GM18507 (cell line): ENCODE measurements around the gene PDCD1.
A peak's percentile ranks its signal among the peaks of the same experiment; 100 is the strongest.
"Not testable (repeated sequence)": the region's sequence is repeated elsewhere in the genome, so short reads cannot be mapped to it uniquely, and the experiment has no call there.

Experiments used
- DNase-seq: peaks from one replicate; pipeline ENCODE4 v3.0.0; 2011; ENCODE audit warnings: low read depth; ENCODE audit not compliant: insufficient read length; ENCODE audit errors: extremely low spot score
- FAIRE-seq: peaks from 2 replicates; lab custom pipeline; 2011; peaks lifted over from hg19 to GRCh38; lab: Jason Lieb, UNC

Gene PDCD1

DNA sequence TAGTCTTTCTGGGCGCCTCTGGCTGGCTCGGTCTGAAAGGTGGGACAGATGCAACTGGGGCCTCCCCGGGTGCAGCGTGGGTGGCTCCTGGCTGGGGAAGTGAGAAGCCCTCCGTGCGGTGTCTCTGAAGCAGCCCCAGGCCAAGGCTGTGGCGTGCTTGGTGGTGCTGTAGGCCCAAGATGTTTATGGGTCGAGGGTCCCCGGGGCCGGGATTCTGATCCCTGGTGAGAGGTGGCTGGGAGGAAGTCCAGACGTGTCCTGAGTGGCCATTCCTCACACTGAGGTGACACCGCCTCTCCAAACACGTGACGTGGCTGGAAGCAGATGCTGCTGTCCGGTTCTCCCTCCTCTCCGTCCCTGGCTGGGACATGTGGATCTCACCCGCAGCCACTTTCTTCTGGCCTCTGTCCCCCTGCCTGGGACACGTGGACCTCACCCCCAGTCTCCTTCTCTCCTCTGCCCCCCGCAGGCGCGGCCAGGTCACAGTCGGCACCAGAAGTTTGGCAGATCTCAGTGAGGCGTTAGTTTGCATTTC lies 23.5 kb upstream of the PDCD1 start:
- DNase-seq (peak; percentile 61), FAIRE-seq (no peak)

DNA sequence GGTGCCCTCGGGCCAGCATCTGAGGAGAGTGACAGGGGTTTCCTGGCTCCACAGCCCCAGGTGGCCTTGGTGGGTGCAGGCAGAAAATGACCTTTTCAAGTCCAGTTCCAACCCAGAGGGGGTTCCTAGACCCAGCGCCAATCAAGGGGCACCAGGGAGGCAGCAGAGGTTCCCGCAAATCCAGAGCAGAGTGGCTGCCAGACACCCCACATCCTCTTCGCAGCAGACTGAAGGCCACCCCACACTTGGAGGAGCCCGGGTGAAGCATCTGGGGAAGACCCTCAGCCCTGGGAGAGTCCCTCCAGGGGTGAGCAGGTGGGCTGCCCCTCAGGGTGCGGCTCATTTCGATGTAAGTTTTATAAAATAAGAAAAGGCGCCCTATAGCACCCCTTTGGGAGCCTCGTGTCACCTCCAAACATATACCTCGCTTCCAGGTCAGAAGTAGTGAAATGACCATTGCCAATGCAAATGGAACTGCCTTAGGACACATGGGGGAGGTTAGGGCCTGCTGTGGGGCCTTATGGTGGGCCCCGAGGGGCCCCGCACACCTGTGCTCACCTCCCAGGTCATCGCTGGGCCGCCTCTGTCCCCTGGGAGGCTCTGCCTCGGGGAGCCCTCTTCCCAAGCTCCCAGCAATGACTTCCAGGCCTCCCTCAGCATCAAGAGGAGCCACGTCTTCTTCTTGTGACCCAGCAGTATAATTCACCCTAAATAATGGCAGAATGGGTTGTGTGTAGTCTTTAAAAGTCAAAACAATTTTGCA lies 21.8 kb upstream of the PDCD1 start:
- DNase-seq (no peak), FAIRE-seq (no peak)

DNA sequence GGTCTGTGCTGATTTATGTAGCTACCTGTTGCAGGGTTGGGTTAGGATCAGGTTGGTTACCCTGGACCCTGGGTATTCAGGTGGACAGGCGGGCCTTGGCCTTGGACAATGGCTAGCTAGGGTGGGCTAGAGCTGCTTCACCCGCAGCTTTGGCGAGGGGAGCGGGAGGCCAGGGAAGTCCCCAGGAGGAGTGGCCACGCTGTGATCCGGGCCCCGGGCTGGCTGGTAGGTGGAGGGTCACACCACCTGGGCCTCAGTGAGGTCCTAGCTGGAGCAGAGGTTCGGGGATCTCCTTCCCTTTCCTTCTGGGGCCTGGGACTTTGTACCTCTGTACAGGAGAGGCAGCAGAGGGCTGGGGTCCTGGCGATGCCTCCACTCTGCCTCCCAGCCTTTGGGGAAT lies 20.6 kb upstream of the PDCD1 start:
- no peak for DNase-seq
- FAIRE-seq = no peak

DNA sequence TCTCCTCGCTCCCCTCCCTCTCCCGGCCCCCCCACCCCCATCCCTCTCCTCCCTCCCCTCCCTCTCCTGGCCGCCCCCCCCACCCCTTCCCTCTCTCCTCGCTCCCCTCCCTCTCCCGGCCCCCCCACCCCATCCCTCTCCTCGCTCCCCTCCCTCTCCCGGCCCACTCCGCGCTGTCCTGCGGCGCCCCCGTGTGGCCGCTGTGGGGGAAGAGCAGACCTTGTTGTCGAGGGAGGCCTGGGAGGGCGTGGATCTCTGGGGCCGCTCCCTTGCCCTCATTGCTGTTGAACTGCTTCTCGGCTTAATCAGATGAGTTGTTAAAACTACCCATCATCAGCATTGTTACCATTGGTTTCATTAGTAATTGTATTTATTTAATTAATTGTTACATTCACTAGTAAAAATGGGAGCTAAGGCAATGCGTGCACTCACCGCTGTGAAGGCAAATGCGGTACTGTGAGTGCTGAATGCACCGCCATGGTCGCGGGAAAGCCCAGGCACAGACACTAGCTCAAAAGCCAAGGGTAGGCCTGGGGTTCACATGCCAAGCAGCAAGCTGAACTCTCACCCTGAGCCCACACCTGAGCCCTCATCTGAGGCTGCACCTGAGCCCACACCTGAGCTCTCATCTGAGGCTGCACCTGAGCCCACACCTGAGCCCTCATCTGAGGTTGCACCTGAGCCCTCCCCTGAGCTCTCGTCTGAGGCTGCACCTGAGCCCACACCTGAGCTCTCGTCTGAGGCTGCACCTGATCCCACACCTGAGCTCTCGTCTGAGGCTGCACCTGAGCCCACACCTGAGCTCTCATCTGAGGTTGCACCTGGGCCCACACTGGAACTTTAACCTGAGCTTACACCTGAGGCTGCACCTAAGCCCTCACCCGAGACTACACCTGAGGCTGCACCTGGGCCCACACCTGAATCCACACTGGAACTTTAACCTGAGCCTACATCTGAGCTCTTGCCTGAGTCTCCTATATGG lies 19.6 kb upstream of the PDCD1 start:
- peak; percentile 86 for FAIRE-seq
- no peak for DNase-seq

DNA sequence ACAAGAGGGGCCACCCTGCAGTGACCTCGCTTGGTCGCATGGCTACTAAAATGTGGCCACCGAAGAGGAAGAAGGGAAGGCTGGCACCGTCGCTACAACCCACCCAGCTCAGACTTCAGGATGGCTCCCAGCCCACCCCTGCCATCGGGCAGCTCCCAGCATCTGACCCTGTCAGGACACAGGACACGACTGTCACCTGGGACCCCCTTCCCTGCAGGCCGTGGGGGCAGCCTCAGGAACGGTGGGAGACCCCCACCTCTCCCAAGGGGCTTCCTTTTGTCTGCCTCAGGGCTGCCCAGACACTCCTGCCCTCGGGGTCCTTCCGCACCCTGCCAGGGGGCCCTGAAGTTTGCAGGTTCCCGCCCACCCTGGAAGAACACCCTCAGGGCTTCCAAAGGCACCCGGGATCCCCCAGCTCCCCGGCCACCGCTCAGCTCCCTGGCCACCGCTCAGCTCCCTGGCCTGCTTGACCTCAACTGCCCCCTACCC lies 18.5 kb upstream of the PDCD1 start:
- DNase-seq (no peak), FAIRE-seq (no peak)

DNA sequence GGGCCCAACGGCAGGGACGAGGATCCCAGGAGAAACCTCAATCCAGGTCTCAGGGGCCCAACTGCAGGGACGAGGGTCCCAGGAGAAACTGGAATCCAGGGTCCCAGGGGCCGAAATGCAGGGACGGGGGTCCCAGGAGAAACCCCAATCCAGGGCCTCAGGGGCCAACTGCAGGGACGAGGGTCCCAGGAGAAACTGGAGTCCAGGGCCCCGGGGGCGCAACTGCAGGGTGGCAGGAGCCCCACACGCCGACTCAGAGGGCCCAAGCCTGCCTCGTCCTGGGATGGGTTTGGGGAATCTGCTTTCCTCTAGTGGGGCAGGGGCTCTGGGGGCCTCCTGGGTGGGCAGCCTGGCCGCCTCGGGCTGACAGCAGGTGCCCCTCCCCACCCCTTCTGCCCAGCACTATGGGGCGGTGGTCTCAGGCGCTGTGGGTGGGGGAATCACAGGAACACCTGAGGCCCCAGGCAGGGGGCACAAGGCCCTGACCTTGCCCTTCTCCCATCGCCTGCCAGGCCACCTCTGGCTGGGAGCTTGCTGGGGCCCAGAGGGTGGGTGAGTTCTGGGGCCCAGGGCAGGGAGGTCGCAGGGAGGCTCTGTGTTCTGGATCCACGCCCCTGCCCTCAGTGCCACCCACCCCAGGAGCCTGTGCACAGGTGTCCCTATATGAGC lies 18.0 kb upstream of the PDCD1 start:
- FAIRE-seq = no peak
- DNase-seq = no peak

DNA sequence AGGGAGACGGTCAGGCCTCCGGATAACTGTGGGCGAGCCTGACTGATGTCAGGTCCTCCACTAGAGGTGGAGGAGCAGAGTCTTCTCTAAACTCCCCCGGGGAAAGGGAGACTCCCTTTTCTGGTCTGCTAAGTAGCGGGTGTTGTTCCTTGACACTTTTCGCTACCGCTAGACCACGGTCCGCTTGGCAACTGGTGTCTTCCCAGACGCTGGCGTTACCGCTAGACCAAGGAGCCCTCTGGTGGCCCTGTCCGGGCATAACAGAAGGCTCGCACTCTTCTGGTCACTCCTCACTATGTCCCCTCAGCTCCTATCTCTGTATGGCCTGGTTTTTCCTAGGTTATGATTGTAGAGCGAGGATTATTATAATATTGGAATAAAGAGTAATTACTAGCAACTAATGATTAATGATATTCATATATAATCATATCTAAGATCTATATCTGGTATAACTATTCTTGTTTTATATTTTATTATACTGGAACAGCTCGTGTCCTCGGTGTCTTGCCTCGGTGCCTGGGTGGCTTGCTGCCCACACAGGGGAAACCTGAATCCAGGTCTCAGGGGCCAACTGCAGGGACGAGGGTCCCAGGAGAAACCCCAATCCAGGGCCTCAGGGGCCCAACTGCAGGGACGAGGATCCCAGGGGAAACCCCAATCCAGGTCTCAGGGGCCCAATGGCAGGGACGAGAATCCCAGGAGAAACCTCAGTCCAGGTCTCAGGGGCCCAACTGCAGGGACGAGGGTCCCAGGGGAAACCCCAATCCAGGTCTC lies 17.2 kb upstream of the PDCD1 start:
- FAIRE-seq = peak; percentile 64

DNA sequence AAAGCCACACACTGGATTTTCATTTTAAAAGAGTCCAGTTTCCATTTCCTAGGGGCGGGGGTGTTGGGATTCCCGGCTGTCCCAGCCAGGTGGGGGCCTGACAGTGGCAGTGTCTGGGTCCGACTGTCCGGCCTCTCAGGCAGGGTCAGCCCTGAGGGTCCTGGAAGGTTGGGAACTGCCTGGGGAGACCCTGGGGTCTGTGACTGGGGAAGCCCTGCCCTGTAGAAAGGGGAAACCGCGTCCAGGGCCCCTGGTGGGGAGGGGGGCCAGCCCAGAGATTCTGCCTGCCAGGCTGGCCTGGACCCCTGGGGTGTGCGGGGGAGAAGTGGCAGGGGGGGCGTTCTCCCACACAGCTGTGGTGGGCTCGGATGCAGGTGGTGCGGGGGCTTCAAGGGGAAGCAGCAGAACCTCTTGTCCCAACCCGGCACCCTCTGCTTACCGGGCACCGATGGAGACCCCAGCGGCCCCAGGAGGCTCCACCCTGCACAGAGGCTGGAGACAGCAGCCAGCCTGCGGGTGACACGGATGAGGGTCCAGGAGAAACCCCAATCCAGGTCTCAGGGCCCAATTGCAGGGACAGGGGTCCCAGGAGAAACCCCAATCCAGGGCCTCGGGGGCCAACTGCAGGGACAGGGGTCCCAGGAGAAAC lies 15.7 kb upstream of the PDCD1 start:
- DNase-seq (no peak), FAIRE-seq (no peak)

More for the DNA sequence above, 17.2 kb upstream of the PDCD1 start:
- not testable (repeated sequence) for DNase-seq

DNA sequence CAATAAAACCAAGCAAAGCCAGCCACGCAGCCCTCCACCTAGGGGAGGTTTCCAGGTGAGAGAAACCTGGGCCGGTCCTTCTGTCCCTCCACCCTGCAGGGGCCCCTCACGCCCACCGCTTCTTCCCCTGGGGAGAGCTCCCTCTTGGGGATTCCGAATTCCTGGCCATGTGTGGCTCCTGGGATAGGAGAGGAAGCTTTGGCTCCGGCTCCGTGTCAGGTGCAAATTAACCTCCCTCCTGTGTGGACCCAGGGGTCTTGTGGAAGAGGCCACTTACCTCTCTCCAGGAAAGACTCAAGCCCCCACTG lies 15.1 kb upstream of the PDCD1 start:
- FAIRE-seq (no peak), DNase-seq (no peak)

DNA sequence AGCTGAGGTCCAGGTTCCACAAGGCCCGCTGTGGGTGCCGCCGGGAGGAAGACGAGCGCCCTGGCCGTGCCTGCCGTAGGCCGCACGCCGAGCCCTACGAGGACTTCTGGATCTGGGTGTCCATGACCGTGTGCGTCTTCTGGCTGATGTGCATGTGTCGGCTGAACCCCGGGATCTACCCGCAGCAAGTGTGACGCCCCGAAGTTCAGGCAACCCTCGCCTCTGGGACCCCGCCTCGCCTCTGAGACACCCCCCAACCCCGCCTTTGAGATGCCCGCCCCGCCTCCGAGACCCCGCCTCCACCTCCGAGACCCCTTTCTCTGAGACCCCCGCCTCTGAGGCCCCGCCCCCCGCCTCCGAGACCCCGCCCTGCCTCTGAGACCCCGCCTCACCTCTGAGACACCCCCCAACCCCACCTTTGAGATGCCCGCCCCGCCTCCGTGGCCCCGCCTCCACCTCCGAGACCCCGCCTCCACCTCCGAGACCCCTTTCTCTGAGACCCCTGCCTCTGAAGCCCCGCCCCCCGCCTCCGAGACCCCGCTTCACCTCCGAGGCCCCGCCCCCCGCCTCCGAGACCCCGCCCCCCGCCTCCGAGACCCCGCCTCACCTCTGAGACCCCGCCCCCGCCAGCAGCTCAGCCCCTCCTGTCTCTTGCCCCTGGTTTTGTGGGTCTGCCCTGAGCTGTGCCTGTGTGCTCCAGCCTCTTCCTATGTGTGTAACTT lies 14.5 kb upstream of the PDCD1 start:
- DNase-seq (no peak), FAIRE-seq (no peak)

DNA sequence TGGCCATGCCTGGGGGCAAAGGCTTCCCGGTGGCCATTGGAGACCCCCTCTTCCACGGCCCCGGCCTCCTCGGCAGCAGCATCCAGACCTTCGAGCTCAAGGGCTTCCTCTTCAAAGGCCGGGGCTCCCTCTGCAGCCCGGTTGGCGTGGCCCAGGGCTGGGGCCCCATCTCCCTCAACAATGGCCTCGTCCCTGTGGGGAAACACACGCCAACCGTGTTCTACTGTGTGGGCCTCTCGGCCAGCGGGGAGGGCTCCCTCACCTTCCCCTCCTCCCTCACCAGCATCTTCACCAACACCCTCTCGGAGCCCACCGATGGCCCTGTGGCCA lies 13.6 kb upstream of the PDCD1 start:
- no peak for DNase-seq
- FAIRE-seq = no peak

DNA sequence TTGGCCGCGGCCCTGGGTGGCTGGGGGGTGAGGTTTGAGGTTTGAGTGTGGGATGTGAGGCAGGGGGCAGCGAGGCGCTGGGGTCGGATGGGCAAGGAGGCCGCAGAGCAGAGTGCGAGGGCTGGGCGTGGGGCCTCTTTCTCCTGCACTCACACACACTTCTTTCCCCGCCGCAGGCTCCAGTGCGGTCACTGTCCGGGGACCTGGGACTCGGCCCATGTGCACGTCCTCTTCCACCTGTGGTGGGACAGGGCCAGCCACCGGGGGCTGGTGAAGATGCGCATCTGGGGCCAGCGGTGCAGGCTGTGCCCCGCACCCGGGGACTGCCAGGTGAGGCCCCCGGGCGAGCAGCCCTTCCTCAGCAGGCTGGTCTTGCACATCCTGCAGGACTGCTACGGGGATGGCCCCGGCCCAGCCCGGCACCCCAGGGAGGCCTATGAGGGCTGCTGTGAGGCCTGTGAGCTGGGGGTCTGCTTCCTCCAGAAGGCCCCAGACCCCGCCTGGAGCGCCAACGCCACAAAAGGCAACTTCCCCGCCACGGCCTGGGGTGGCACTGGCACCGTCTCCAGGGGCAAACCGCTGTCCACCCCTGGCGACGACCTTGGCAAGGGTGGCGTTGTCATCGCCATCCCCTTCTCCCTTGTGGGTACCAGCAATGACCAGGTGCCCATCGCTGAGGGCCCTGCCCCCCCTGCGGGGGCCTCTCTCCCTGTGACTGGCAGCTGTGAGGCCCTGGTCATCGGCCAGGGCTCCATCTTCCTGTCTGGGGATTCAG lies 13.0 kb upstream of the PDCD1 start:
- no peak for FAIRE-seq

DNA sequence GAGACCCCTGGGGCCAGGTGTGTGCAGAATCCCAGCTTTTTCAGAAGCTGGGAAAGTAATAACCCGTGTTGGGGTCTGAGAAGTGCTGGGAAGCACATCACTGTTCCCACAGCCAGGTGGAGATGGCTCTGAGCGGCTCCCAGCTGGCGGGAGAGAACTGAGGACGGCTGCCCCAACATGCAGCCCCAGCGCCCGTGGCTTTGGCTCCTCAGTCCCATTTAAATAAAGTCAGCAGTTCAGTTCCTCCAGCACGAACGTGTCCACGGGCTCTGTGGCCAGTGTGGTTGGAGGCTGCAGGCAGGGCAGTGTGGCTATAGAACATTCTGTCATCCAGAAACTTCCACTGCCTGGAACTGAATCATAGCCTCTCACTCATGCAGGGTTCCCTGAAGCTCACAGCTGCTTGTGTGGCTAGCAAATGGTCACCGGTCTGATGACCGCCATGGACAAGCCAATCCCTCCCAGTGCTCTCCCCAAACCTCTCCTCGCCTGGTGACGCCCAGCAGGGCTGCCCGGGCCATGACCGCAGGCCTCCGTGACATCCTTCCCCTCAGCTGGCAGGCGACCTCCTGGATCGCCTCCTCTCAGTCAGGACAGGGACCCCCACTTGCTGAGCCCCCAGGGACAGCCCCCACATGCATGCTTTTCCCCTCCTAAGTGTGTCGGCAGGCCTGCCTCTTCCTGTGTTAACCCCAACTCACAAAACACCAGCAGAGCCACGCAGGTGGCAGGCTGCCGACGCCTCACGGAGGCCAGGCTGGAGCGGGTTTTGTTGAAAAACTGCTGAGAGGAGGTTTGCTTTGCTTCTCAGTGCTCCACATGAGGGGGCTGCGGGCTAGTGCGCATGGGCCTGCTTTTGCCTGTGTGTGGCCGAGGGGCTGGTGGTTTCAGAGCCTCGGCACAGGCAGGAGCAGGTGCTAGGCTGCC lies 12.2 kb upstream of the PDCD1 start:
- DNase-seq = no peak
- FAIRE-seq = peak; percentile 31

More for the DNA sequence above, 13.0 kb upstream of the PDCD1 start:
- no peak for DNase-seq

DNA sequence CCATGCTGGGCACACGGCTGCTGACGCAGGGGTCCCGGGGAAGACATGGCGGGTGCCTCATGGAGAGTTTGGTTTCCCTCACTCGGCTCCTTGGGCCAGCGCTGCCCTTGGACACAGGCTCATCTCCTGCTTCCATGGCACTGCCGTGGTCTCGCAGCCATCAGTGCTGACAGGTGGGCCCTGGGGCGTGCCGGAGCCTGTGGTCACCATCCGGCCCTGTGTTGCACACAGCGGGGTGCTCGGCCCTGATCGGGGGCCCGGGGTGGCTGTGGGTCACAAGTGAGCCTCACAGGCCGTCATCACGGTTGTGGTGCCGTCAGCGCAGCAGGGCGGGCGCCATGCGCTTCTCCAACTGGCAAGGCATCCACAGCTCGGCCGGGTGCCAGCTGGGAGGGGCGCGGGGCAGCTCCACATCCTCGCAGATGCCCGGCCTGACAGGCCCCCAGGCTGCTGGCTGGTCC lies 11.4 kb upstream of the PDCD1 start:
- DNase-seq (no peak), FAIRE-seq (no peak)

DNA sequence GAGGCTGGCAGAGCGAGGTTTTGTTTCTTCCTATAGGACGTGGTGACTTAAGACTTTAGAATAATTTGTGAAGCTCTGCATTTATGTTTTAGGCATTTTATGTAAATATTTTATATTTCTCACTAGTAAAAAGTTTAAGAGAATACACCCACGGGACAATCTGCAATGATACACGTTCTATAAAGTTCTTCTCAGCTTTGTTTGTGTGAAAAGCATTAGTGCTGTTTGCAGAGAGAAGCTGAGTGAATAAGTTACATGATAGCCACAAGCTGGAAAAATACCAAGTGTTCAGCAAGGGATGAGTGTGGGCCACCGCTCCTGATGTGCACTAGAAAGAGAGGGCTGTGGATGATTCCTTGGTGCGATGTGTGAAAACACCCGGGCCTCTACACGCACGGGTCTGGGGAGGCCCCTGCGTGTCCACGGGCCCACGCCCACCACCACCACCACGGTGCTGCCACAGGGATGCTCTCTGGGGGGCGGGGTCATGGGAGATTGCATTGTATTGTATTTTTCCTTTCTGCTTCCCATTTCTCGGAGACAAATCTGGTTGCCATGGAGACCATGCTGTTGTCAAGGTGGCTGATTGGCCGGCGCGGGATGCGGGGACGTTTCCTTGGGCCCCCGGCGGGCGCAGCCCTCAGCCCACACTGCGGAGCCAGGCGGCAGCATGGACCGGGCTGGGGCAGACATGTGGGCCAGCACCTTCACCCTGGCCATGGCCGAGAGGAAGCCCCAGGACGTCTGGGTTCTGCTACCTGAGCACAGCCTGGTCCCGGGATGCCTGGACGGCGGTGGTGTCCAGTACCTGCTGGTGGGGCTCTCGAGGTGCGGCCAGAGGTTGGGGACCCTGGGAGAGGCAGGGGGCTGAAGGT lies 10.6 kb upstream of the PDCD1 start, which contains the start of gene RTP5:
Gene RTP5 (plus strand): TSS at position 643 of the 875 bp plus-strand sequence. CDS start 28 bp downstream, at position 671.
- DNase-seq (no peak), FAIRE-seq (no peak)
